Measurements from ENCODE around the gene CRTC2. TPM values are rescaled to one million over a fixed set of nuclear protein-coding genes. Genes with fewer than 3 reads are reported as not detected.

Gene CRTC2
- total and polyA plus RNA-seq, 4 donors, result 17.7 to 48.7 (median 42.6) TPM

GRCh38 chr1:153953859-153954365 is 4.5 kb downstream of the CRTC2 start:
- ATAC-seq (ENCODE audit: insufficient read depth, low FRiP score) (no peak), DNase-seq (no peak)
- Histone ChIP-seq H3K9me3 (ENCODE audit: control insufficient read depth in 4 of 4, insufficient read depth in 3 of 4, low read length in 3 of 4) (no peaks in the 10 kb centered on the region), H3K36me3 (ENCODE audit: control insufficient read depth in 4 of 4, insufficient read depth in 4 of 4, low read length in 4 of 4) (peaks cover 14 to 41% (median 31%) of the 10 kb centered on the region in 4 donors), H3K4me3 (no peak overlapping the region), H3K4me1 (ENCODE audit: control insufficient read depth in 5 of 5, insufficient read depth in 5 of 5, low read length in 5 of 5) (peaks cover 3 to 21% (median 9%) of the 10 kb centered on the region in 5 donors), H3K27me3 (ENCODE audit: control insufficient read depth in 3 of 3, insufficient read depth in 3 of 3, low read length in 2 of 3) (no peaks in the 10 kb centered on the region), H3K9ac (ENCODE audit: insufficient read depth in 1 of 2, low read length in 2 of 2) (no peak overlapping the region), H3K27ac (ENCODE audit: low read depth in 1 of 2, low read length in 1 of 2) (no peak overlapping the region)
- 81 to 86% methylated on average over 4 of the region's 4 CpGs for WGBS, 2 donors
- TF ChIP-seq CTCF (IDR thresholded peaks at IDR 0.05; ENCODE audit: control extremely low read depth, extremely low read depth), result no peak

GRCh38 chr1:153951801-153952200 is 6.6 kb downstream of the CRTC2 start:
- no peak overlapping the region for H3K27ac ChIP-seq (ENCODE audit: low read depth in 1 of 2, low read length in 1 of 2)
- WGBS, 2 donors, result 97 to 100% methylated on average over 2 of the region's 2 CpGs
- peaks cover 14 to 51% (median 34%) of the 10 kb centered on the region in 4 donors for H3K36me3 ChIP-seq (ENCODE audit: control insufficient read depth in 4 of 4, insufficient read depth in 4 of 4, low read length in 4 of 4)
- no peak for DNase-seq
- H3K9ac ChIP-seq (ENCODE audit: insufficient read depth in 1 of 2, low read length in 2 of 2), result no peak overlapping the region
- H3K4me3 ChIP-seq, result no peak overlapping the region
- no peaks in the 10 kb centered on the region for H3K27me3 ChIP-seq (ENCODE audit: control insufficient read depth in 3 of 3, insufficient read depth in 3 of 3, low read length in 2 of 3)
- no peak for ATAC-seq (ENCODE audit: insufficient read depth, low FRiP score)
- no peaks in the 10 kb centered on the region for H3K9me3 ChIP-seq (ENCODE audit: control insufficient read depth in 4 of 4, insufficient read depth in 3 of 4, low read length in 3 of 4)
- TF ChIP-seq CTCF (IDR thresholded peaks at IDR 0.05; ENCODE audit: control extremely low read depth, extremely low read depth), result no peak
- H3K4me1 ChIP-seq (ENCODE audit: control insufficient read depth in 5 of 5, insufficient read depth in 5 of 5, low read length in 5 of 5), result peaks cover 0 to 10% (median 6%) of the 10 kb centered on the region in 5 donors

DNA sequence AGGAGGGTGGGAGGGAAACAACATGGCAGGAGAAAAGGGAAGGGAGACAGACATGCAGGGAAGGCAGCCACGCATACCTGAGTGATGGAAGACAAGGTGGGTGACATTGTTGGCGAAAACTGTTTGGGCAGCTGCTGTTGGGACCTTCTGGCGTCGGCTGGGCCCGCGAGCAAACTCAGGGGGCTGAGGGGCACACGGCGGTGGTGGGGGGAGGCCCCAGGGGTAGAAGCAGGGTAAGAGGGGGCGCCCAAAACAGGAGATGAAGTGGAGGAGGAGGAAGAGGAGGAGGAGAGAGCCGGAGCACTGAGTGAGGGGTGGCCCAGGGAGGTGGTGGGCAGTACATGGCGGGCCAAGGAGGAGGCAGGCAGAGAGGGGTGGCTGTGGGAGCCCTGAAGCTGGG is 7.2 kb downstream of the CRTC2 start:
- H3K27me3 ChIP-seq (ENCODE audit: control insufficient read depth in 3 of 3, insufficient read depth in 3 of 3, low read length in 2 of 3), result no peaks in the 10 kb centered on the region
- TF ChIP-seq CTCF (IDR thresholded peaks at IDR 0.05; ENCODE audit: control extremely low read depth, extremely low read depth), result no peak
- H3K4me1 ChIP-seq (ENCODE audit: control insufficient read depth in 5 of 5, insufficient read depth in 5 of 5, low read length in 5 of 5), result peaks cover 0 to 7% (median 4%) of the 10 kb centered on the region in 5 donors
- no peak overlapping the region for H3K9ac ChIP-seq (ENCODE audit: insufficient read depth in 1 of 2, low read length in 2 of 2)
- 94 to 96% methylated on average over 11 of the region's 11 CpGs for WGBS, 2 donors
- peaks cover 14 to 51% (median 34%) of the 10 kb centered on the region in 4 donors for H3K36me3 ChIP-seq (ENCODE audit: control insufficient read depth in 4 of 4, insufficient read depth in 4 of 4, low read length in 4 of 4)
- ATAC-seq (ENCODE audit: insufficient read depth, low FRiP score), result no peak
- no peak overlapping the region for H3K4me3 ChIP-seq
- no peaks in the 10 kb centered on the region for H3K9me3 ChIP-seq (ENCODE audit: control insufficient read depth in 4 of 4, insufficient read depth in 3 of 4, low read length in 3 of 4)
- DNase-seq, result no peak
- no peak overlapping the region for H3K27ac ChIP-seq (ENCODE audit: low read depth in 1 of 2, low read length in 1 of 2)

Measured in lung (tissue), 12 donors.